Mucosa of gallbladder (tissue), 1 donor: ENCODE results near the gene SMO. TPM values are rescaled to one million over a fixed set of nuclear protein-coding genes. Genes with fewer than 3 reads are reported as not detected.
"Not testable (repeated sequence)": the region's sequence is repeated elsewhere in the genome, so short reads cannot be mapped to it uniquely, and the experiment has no call there.

Experiments
- DNase-seq: peaks from one replicate; pipeline ENCODE4 v3.0.0-alpha.2; 2020; ENCODE audit warnings: low spot score
- total RNA-seq: library from RNA; stranded (reverse); gene quantifications from one replicate; pipeline ENCODE4 v1.2.1, GENCODE V29; 2021
- donor health status: DM: no; HTN: no; CAD: no.

The SMO gene
- total RNA-seq, 1 donor from 2014 or later, result 15.8 TPM

DNA sequence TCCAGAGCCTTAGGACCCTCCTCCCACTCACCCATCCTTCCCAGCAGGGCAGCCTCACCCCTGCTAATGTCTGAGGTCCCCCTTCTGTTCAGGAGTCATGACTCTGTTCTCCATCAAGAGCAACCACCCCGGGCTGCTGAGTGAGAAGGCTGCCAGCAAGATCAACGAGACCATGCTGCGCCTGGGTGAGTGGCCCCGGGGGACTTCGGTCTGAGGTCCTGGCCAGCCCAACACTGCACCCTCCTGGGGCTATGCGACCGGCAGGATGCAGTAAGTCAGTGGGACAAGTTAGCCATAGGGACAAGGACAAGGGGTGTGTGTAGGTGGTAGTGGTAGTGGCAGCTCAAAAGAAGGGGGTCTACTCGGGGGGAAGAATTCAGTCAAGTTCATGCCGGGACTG lies 20.2 kb downstream of the SMO start:
- DNase-seq, result no peak

DNA sequence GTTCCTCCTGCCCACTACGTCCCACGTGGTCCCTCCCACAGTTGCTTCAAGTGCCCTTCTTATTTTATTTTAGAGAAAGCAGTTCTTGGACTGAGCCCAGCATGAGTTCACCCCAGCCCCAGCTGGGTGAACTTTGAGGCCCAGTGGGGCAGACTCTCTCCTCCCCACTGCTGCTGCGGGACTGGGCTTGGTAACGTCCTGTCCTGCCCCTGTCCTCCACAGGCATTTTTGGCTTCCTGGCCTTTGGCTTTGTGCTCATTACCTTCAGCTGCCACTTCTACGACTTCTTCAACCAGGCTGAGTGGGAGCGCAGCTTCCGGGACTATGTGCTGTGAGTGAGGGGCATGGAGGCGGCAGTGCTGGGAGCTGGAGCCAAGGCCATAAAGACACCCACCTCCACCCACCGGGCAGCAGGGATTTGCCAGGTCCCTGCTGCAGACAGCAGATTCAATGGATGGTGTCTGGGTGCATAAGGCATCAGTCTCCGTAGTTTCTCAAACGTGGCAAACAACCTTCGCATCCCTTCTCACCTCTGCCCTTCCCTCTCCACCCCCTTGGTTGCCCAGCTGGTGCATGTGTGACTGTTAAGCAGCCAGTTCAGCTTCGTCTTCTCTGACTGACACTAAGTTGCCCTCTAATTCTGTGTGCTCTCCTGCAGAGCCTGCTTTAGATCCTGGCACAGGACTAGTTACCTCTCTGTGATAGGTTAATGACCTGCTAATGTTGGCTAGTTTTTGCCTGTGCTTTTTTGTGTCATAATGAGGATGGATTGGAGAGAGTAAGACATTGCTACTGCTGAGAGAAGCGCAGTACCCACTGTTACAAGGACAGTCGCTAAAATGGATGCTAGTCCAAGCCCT lies 20.9 kb downstream of the SMO start:
- DNase-seq, result no peak

DNA sequence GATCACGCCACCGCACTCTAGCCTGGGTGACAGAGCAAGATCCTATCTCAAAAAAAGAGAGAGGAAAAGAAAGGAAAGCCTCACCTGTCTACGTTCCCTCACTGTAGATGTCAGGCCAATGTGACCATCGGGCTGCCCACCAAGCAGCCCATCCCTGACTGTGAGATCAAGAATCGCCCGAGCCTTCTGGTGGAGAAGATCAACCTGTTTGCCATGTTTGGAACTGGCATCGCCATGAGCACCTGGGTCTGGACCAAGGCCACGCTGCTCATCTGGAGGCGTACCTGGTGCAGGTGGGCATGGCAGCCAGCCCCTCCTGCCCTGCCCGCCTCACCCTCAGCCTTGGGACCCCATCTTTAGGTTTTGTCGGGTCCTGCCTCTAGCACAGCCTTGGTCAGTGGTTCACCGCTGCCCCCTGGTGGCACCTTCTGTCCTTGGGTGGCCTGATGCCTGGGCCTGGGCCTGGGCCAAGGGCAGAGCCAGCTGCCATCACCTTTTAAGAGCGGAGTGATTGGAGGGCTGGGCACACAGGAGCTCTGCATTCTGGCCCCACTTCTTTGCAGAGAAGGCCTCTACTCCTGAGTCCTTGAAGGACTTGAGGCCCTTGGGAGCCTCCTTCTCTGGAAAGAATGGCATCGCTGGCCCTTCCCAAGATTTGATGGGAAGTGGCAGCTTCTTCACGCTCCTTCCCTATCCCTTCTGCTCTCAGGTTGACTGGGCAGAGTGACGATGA lies 22.0 kb downstream of the SMO start:
- DNase-seq, result peak; percentile 77

DNA sequence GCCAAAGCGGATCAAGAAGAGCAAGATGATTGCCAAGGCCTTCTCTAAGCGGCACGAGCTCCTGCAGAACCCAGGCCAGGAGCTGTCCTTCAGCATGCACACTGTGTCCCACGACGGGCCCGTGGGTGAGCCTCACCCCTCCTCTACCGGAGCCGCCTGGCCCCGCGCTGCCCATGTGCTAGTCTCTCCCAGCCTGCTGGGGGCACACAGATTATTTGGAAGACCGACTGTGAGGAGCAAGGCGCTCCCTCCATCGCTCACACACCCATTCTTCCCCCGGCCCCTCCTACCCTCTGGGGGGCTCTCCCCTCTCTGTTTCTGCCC lies 22.5 kb downstream of the SMO start:
- DNase-seq, result no peak

GRCh38 chr7:129212126-129212525 lies 23.7 kb downstream of the SMO start:
- DNase-seq, result no peak

DNA sequence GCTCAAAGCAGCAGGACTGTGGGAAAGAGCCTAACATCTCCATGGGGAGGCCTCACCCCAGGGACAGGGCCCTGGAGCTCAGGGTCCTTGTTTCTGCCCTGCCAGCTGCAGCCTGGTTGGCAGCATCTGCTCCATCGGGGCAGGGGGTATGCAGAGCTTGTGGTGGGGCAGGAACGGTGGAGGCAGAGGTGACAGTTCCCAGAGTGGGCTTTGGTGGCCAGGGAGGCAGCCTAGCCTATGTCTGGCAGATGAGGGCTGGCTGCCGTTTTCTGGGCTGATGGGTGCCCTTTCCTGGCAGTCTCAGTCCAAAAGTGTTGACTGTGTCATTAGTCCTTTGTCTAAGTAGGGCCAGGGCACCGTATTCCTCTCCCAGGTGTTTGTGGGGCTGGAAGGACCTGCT lies 24.2 kb downstream of the SMO start:
- no peak for DNase-seq

- DNase-seq, result no peak
Observed at GRCh38 chr7:129213828-129214227, 25.4 kb downstream of the SMO start.

DNA sequence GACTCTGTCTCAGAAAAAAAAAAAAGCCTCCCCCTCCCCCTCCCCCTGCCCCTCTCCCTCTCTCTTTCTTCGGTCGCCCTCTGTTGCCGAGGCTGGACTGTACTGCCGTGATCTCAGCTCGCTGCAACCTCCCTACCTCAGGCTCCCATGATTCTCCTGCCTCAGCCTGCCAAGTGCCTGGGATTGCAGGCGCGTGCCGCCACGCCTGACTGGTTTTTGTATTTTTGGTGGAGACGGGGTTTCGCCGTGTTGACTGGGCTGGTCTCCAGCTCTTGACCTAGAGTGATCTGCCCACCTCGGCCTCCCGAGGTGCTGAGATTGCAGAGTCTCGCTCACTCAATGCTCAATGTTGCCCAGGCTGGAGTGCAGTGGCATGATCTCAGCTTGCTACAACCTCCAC lies 27.3 kb downstream of the SMO start:
- DNase-seq, result not testable (repeated sequence)

DNA sequence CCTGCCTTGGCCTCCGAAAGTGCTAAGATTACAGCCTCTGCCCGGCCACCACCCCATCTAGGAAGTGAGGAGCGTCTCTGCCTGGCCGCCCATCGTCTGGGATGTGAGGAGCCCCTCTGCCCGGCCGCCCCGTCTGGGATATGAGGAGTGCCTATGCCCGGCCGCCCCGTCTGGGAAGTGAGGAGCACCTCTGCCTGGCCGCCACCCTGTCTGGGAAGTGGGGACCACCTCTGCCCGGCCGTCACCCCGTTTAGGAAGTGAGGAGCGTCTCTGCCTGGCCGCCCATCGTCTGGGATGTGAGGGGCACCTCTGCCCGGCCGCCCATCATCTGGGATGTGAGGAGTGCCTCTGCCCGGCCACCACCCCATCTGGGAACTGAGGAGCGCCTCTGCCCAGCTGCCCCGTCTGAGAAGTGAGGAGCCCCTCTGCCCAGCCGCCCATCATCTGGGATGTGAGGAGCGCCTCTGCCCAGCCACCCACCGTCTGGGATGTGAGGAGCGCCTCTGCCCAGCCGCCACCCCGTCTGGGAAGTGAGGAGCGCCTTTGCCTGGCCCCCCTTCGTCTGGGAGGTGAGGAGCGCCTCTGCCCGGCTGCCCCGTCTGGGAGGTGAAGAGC lies 27.8 kb downstream of the SMO start:
- not testable (repeated sequence) for DNase-seq

- DNase-seq, result not testable (repeated sequence)
Observed at GRCh38 chr7:129216821-129217416, 28.5 kb downstream of the SMO start.

- DNase-seq, result peak; percentile 87
Observed at GRCh38 chr7:129218514-129219062, 30.2 kb downstream of the SMO start.

DNA sequence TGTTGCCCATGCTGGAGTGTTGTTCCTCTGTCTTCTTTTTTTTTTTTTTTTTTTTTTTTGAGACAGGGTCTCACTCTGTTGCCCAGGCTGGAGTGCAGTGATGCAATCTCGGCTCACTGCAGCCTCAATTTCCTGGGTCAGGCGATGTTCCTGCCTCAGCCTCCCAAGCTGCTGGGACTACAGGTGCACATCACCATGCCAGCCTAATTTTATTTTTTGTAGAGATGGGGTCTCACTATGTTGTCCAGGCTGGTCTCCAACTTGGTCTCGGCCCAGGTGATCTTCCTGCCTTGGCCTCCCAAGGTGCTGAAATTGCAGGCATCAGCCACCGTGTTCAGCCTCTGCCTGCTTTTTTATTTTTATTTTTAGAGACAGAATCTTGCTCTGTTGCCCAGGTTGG lies 30.7 kb downstream of the SMO start:
- DNase-seq, result not testable (repeated sequence)

DNA sequence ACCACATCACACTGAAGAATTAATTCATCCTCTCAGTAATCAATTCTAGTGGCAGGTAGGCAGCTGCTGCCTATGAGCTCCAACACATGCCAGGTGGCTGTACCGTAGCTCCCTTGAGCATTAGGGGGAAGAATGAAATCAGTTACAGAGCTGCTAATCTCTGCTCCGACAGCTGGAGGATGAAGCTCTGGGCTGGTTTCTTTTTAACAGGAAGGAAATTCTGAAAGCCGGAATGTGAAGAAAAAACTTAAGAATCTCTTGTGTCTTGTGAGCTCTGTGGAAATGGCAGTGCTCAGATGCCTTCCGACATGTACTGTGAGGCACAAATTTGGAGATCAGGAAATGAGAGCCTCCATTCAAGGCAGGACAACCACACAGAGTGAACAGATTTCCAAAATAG lies 33.6 kb downstream of the SMO start:
- no peak for DNase-seq

GRCh38 chr7:129224251-129225205 lies 36.1 kb downstream of the SMO start, which contains the start of gene AHCYL2:
TSS of gene AHCYL2 (plus strand) at chr7:129225030.
- peak; percentile 98 for DNase-seq

DNA sequence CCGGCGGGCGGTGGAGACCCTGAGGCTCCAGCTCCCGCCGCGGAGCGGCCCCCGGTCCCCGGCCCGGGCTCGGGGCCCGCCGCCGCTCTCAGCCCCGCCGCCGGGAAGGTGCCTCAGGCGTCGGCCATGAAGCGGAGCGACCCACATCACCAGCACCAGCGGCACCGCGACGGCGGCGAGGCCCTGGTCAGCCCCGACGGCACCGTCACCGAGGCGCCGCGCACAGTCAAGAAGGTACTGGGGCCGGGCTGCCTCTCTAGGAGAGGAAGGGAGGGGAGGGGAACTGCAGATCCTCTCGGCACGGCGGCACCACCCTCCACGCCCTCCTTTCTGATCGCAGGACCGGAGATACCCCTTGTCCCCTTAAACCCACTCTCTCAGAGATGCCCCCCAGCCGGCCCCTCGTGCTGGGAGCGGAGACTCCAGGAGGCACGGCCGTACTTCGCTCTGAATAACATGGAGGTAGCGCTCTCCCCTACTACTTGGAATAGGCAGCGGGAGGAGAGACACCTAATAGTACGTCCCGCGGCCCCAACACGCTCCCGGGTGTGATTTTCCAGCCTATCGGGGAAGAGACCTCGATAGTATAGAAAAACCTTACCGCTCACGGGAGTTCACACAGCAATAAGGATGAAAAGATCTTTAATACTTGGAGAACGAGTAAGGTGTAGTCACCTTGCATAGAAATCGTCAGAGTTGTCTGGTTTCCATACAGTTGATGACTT lies 36.9 kb downstream of the SMO start:
- peak; percentile 48 for DNase-seq

- DNase-seq, result no peak
Observed at GRCh38 chr7:129225931-129226572, 37.6 kb downstream of the SMO start.

DNA sequence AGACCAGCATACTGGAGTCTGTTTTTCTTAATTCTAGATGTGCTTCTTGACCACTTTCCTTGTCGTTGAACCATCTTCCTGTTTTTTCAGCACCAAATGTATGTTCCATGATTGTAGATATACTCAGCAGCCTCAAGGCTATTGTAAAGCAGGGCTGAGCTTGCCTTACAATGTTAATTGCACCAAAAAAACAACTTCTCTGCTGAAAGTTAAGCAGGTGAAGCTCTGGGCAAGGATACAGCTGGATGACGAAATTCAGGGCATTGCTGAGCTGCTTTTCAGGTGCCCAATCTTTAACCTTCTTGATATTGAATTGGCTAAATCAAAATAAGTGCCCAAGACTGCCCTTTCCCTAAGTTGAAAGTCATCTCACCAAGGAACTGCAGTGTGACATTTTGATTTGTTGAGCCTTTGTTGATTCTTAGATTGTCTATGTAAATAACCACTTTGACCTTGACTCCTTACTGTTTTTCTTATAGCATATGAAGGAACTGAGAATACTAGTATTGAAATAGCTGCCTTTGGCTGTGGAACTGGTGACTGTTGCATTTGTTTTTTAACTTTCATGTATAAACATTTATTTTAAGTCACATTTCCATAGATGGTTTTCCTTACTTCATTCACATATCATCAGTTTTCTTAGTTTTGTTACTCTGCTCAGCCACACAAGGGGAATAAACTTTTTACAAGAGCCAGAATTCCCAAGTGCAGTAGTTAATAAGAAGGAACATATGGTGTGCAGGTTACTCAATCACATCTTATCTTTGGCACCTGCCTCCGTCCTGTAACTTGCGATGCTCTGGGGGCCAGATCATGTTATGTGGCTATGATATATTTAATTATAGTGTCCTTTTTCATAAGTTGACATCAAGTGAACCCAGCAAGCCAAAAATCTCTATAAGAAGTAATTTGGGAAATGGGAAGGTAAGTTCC lies 39.5 kb downstream of the SMO start:
- DNase-seq, result no peak

DNA sequence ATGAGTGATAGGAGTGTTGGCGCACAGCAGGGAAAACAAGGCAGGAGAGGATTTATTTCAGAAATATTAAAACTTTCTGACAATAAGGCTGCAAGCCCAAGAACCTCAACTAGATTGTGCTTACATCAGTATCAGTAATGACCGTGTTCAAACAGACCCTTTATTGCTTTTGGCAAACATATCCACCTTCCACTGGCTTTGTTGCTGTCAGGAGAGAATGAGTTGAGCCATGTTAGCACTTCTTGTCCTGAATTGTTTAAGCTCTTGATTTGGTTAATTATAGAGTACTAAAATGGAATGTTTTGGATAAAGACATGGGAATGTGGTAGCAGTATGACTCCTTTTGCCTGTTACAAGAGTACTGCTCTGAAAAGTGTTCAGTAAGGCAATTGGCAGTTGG lies 40.2 kb downstream of the SMO start:
- DNase-seq, result no peak

DNA sequence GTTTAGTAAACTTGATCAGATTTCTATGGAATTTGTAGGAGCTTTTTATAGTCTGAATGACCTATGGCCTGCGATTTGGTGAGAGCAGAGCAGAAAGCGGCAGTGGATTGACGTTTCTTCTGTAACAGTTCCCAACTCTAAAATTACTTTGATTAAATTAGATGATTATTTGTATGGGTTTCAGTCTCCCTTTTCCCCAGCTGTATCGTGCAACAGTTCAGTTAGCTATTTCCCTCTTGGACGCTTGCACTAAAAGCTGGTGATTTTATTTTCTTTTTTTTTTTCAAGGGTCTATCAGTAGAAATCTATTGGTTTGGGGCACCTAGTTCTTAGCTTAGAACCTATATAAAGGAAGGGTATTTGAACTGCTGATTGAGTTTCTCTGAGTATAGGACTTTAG lies 43.2 kb downstream of the SMO start:
- no peak for DNase-seq
